LNCAP (cell line): ENCODE measurements around the gene MAP3K7.

Experiments used
- TF ChIP-seq, protein P1 (sequence below): fragments of 450-650 bp; IDR thresholded peaks from 2 replicates; pipeline ENCODE4 v1.5.1; 2017; ENCODE audit warnings: mild to moderate bottlenecking

The MAP3K7 gene

DNA sequence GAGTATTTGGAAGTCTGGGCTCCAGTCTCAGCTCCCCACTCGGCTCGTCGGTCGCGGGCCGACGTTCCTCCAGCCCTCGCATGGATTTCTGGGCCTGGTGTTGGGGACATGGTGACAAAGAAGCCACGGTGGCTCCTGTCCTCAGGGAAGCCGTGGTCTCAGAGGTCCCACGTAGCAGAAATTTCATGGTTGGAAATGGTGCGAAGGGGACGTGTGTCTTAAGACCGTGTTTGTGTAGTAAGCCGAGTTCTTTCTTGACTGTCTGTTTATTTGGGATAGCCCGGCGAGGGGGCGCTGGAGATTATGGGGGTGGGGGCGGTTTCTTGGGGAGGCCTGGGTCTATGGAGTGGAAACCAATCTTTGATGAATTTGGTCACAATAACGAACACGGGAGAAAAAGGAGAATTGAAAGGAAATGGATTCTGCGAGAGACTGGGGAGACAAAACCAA, 23.5 kb upstream of the MAP3K7 start:
- TF ChIP-seq, protein P1, sequence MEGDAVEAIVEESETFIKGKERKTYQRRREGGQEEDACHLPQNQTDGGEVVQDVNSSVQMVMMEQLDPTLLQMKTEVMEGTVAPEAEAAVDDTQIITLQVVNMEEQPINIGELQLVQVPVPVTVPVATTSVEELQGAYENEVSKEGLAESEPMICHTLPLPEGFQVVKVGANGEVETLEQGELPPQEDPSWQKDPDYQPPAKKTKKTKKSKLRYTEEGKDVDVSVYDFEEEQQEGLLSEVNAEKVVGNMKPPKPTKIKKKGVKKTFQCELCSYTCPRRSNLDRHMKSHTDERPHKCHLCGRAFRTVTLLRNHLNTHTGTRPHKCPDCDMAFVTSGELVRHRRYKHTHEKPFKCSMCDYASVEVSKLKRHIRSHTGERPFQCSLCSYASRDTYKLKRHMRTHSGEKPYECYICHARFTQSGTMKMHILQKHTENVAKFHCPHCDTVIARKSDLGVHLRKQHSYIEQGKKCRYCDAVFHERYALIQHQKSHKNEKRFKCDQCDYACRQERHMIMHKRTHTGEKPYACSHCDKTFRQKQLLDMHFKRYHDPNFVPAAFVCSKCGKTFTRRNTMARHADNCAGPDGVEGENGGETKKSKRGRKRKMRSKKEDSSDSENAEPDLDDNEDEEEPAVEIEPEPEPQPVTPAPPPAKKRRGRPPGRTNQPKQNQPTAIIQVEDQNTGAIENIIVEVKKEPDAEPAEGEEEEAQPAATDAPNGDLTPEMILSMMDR: no peak

DNA sequence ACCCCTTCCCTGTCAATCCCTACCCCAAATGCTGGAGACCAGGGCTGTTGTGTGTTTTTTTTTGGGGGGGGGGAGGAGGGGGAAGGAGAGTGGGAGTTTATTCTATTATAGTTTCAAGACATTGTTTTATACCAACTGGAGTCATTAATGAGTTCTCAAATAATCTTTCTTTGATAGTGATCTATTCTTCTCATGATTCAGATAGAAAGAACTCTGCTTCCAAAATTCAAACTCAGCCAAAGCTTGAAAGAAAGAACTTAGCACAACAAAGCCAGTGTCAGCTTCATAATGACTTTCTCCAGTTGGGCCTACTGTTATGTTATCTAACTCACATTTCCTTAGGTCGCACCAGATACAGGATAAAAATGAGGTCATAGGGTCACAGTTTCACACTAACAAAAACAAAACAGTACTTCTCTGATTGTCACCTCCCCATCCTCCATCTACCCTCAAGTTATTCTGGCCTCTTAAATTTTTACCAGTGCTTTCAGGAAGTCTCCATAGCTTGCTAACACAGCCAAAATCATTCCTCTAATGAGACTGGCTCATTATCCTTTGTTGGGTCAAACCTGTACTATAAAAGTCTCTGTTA, 19.0 kb upstream of the MAP3K7 start:
- TF ChIP-seq, protein P1: no peak

DNA sequence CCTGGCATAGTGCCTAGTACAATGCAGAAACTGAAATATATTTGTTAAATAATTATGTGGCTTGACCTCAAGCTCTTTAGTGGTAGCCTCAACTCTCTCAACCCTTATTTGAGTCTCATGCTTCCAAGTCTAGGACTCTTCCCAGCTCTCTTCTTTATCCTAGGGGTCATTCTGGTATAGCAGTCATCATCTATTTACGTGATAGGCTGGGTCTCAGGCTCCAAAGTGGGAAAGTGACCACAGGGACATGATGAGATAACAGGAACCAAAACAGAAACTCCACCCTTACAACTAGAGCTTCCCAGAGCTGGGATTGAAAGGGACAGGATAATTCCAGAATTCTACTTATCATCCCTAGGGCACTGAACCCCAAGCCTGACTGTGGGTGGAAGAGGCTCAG, 17.7 kb upstream of the MAP3K7 start:
- TF ChIP-seq, protein P1: no peak

DNA sequence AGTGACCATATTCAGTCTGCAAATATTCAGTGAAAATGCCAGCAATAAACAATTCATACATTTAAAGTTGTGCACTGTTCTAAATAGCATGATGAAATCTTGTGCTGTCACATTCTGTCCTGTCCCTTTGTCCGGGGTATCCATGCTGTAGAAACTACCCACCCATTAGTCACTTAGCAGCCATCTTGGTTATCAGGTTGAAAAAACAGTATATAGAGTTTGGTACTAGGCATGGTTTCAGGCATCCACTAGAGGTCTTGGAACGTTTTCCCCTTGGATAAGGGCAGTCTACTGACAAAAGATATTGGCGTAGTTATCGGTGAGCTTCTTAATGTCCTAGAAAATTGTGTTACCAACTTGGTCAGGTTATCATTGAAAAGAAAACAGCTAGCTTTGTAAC, 12.3 kb upstream of the MAP3K7 start:
- TF ChIP-seq, protein P1: no peak

DNA sequence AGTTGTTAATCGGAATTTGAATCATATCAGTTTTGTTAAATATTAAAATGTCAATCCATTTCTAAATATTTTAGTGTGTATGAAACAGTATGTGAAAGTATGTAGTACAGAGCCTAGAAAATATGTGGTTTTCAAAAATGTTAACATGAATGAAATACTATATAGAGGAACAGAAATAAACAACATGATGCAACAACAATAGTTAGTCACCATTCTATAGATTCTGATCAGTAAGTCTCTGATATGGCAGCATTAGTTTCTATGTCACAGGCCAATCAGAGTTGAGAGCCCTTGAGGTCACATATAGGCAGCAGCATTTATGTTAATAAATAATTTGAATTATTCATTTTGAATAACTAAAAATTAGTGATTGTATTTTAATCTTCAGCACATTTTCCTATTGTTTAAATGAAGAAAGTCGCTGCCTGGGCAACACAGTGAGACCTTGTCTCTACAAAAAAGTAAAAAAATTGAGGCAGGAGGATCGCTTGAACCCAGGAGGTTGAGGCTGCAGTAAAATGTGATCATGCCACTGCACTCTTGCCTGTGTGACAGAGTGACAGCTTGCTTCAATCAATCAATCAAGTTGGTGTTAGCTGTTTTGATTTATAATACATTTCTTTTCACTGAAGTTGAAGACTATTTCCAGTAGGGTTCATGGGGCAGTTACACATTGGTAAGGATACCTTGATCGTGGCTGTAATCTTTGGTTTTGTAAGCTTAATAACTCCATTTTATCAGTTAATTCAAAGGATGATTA, 11.5 kb upstream of the MAP3K7 start:
- TF ChIP-seq, protein P1: no peak

DNA sequence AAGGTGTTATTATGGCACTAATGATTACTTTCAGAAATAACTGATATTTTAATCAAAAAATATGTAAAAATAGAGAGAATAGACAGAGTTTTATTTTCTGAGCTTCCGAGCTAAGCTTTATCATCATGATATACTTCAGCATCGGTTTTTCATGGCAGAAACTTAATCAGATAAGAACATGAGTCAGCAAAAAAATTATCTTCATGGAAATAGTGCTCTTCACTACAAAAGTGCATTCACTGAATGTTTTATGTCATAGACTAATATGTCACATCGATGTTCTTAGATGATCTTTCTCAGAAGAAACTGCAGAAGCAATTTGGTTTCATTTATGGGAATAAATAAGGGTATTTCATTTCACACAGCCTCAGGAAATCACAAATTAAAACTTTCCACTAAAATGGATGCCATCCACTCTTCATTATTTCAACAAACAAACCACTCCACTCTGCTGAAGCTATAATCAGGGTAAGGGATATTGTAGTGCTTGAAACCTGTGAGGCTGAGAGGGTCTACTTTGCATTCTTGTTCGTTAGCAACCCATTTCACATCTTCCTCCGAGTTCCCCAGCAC, 10.2 kb upstream of the MAP3K7 start:
- TF ChIP-seq, protein P1: no peak

DNA sequence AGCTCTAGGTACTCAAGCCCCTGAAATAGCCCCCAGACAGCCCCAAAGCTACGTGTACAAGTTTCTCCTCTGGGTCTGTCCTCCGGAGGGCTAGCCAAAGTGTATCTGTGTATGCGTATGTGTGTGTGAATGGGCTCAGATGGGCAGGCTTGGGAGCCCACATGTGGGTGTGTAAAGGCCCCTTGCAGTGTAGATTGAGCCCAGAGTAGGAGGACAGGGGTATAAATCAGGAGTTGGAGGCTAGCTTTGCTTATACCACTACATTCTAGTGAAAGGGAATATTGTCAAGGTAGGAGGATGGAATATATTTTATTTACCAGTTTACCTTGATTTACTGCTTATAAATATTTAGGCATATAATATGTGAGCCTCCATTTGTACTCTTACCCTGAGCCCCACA, 9.0 kb upstream of the MAP3K7 start:
- TF ChIP-seq, protein P1: no peak
